ENCODE data around the gene DOCK9.

GRCh38 chr13:99008577-99008976 lies 30.7 kb upstream of the DOCK9 start:
- TF ChIP-seq, protein P1, sequence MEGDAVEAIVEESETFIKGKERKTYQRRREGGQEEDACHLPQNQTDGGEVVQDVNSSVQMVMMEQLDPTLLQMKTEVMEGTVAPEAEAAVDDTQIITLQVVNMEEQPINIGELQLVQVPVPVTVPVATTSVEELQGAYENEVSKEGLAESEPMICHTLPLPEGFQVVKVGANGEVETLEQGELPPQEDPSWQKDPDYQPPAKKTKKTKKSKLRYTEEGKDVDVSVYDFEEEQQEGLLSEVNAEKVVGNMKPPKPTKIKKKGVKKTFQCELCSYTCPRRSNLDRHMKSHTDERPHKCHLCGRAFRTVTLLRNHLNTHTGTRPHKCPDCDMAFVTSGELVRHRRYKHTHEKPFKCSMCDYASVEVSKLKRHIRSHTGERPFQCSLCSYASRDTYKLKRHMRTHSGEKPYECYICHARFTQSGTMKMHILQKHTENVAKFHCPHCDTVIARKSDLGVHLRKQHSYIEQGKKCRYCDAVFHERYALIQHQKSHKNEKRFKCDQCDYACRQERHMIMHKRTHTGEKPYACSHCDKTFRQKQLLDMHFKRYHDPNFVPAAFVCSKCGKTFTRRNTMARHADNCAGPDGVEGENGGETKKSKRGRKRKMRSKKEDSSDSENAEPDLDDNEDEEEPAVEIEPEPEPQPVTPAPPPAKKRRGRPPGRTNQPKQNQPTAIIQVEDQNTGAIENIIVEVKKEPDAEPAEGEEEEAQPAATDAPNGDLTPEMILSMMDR (IDR thresholded peaks at IDR 0.05; ENCODE audit: low read length), result no peak
- TF ChIP-seq EZH2 (IDR thresholded peaks at IDR 0.05; ENCODE audit: borderline replicate concordance, low read length), result no peak
